LNCaP clone FGC (cell line): Measurements from ENCODE around the gene DNAJC3.
"Not testable (repeated sequence)": the region's sequence is repeated elsewhere in the genome, so short reads cannot be mapped to it uniquely, and the experiment has no call there.

Source experiments
- DNase-seq: peaks from one replicate; pipeline ENCODE4 v3.0.0-alpha.2; 2011; ENCODE audit warnings: low read depth
- H3K4me3 ChIP-seq: 2 replicates; pipeline ENCODE4 v1.5.1; 2011; ENCODE audit warnings: mild to moderate bottlenecking, low read depth, low read length, control low read depth
- TF ChIP-seq, protein P1 (sequence below): IDR thresholded peaks from 2 replicates; pipeline ENCODE4 v1.5.1; 2012; ENCODE audit warnings: mild to moderate bottlenecking; ENCODE audit not compliant: control insufficient read depth, insufficient read depth; ENCODE audit errors: extremely low read depth

Gene DNAJC3

GRCh38 chr13:95749545-95749944 lies 72.6 kb downstream of the DNAJC3 start:
- H3K4me3 ChIP-seq = no peak overlapping the region
- DNase-seq = no peak
- TF ChIP-seq, protein P1, sequence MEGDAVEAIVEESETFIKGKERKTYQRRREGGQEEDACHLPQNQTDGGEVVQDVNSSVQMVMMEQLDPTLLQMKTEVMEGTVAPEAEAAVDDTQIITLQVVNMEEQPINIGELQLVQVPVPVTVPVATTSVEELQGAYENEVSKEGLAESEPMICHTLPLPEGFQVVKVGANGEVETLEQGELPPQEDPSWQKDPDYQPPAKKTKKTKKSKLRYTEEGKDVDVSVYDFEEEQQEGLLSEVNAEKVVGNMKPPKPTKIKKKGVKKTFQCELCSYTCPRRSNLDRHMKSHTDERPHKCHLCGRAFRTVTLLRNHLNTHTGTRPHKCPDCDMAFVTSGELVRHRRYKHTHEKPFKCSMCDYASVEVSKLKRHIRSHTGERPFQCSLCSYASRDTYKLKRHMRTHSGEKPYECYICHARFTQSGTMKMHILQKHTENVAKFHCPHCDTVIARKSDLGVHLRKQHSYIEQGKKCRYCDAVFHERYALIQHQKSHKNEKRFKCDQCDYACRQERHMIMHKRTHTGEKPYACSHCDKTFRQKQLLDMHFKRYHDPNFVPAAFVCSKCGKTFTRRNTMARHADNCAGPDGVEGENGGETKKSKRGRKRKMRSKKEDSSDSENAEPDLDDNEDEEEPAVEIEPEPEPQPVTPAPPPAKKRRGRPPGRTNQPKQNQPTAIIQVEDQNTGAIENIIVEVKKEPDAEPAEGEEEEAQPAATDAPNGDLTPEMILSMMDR = no peak

- TF ChIP-seq, protein P1 = no peak
- no peak overlapping the region for H3K4me3 ChIP-seq
- DNase-seq = no peak
Measured at GRCh38 chr13:95752677-95753076, 75.7 kb downstream of the DNAJC3 start.

GRCh38 chr13:95754069-95754468 lies 77.1 kb downstream of the DNAJC3 start:
- no peak overlapping the region for H3K4me3 ChIP-seq
- DNase-seq = no peak
- TF ChIP-seq, protein P1 = no peak

- no peak for DNase-seq
- TF ChIP-seq, protein P1 = no peak
- no peak overlapping the region for H3K4me3 ChIP-seq
Measured at GRCh38 chr13:95756072-95756471, 79.1 kb downstream of the DNAJC3 start.

DNA sequence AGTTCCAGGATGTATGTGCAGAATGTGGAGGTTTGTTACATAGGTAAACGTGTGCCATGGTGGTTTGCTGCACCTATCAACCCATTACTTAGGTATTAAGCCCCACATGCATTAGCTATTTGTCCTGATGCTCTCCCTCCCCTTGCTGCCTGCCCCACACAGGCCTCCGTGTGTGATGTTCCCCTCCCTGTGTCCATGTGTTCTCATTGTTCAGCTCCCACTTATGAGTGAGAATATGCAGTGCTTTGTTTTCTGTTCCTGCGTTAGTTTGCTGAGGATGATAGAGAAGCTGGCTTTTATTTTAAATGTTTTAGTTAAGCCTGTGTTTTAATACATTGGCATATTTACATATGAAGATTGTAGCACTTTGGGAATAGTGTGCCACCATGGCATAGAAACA lies 85.7 kb downstream of the DNAJC3 start:
- not testable (repeated sequence) for H3K4me3 ChIP-seq, DNase-seq

GRCh38 chr13:95763601-95764000 lies 86.7 kb downstream of the DNAJC3 start:
- H3K4me3 ChIP-seq = no peak overlapping the region
- TF ChIP-seq, protein P1 = no peak
- no peak for DNase-seq

DNA sequence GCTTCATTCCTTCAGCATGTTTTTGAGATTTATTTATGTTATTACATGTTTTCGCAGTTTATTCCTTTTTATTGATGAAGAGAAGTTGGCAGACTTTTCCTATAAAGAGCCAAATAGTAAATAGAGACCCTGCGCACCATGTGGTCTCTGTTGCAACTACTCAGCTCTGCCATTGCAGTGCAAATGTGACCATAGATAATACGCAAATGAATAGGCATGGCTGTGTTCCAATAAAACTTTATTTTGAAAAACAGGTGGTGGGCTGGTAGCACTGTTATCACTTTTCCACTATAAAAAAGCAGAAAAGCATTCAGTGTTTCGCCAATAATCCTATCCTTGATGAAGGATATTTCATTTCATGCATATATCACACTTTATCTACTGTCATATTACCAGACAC lies 95.0 kb downstream of the DNAJC3 start:
- TF ChIP-seq, protein P1 = no peak
- H3K4me3 ChIP-seq = no peak overlapping the region
- no peak for DNase-seq
